GM12878 (cell line): ENCODE measurements around the gene ATN1. TPM values are rescaled to one million over a fixed set of nuclear protein-coding genes. Genes with fewer than 3 reads are reported as not detected.

Experiments used
- BACH1 ChIP-seq: fragments of 450-650 bp; IDR thresholded peaks from 2 replicates; pipeline ENCODE4 v1.6.1; 2017; ENCODE audit warnings: mild to moderate bottlenecking, borderline replicate concordance
- BCL11A ChIP-seq: IDR thresholded peaks from 2 replicates; pipeline ENCODE4 v1.6.1; 2011; ENCODE audit warnings: low read depth, low read length
- BHLHE40 ChIP-seq, 2 experiments: fragments of 450-650 bp in 1 of 2; IDR thresholded peaks; 2 replicates each; pipeline ENCODE4 v1.6.1; 2011 to 2017; ENCODE audit warnings: low read depth in 2 of 2, borderline replicate concordance in 1 of 2, improper control_type of control experiment in 1 of 2, low read length in 1 of 2, mild to moderate bottlenecking in 1 of 2
- CBFB ChIP-seq: IDR thresholded peaks from 2 replicates; pipeline ENCODE4 v1.6.1; 2016; ENCODE audit warnings: antibody characterized with exemption, low read depth
- CBX3 ChIP-seq: fragments of 200-600 bp; sonication (generic); IDR thresholded peaks from 2 replicates; pipeline ENCODE4 v1.6.1; 2016; ENCODE audit warnings: low read depth, borderline replicate concordance
- CBX5 ChIP-seq: sonication (generic); IDR thresholded peaks from 2 replicates; pipeline ENCODE4 v1.6.1; 2016; ENCODE audit warnings: low read depth, moderate library complexity, mild to moderate bottlenecking, inconsistent platforms
- DPF2 ChIP-seq: fragments of 450-650 bp; IDR thresholded peaks from 2 replicates; pipeline ENCODE4 v1.6.1; 2017; ENCODE audit warnings: mild to moderate bottlenecking
- E2F4 ChIP-seq: IDR thresholded peaks from 2 replicates; pipeline ENCODE4 v1.6.1; 2012; ENCODE audit warnings: low read depth, low read length, improper control_type of control experiment
- EED ChIP-seq: sonication (generic); IDR thresholded peaks from 2 replicates; pipeline ENCODE4 v1.6.1; 2016; ENCODE audit warnings: antibody characterized with exemption, low read depth
- EGR1 ChIP-seq, 2 experiments: IDR thresholded peaks; 1 replicate in 1 of 2; 2 replicates in 1 of 2; pipeline ENCODE4 v1.6.1; 2011 to 2012; ENCODE audit warnings: low read depth in 2 of 2, low read length in 2 of 2, borderline replicate concordance in 1 of 2, mild to moderate bottlenecking in 1 of 2, moderate library complexity in 1 of 2
- HSF1 ChIP-seq: fragments of 150-350 bp; IDR thresholded peaks from 2 replicates; pipeline ENCODE4 v1.6.1; 2014; ENCODE audit warnings: mild to moderate bottlenecking, low read depth, low read length
- IRF3 ChIP-seq: fragments of 450-650 bp; IDR thresholded peaks from 2 replicates; pipeline ENCODE4 v1.6.1; 2014; ENCODE audit warnings: mild to moderate bottlenecking
- MEF2A ChIP-seq: IDR thresholded peaks from 2 replicates; pipeline ENCODE4 v1.6.1; 2011; ENCODE audit warnings: low read depth, mild to moderate bottlenecking, low read length, moderate library complexity; ENCODE audit not compliant: insufficient read depth
- MLLT1 ChIP-seq: fragments of 450-650 bp; IDR thresholded peaks from 2 replicates; pipeline ENCODE4 v1.6.1; 2016; ENCODE audit warnings: mild to moderate bottlenecking
- MYB ChIP-seq: fragments of 150-350 bp; IDR thresholded peaks from 2 replicates; pipeline ENCODE4 v1.6.1; 2014; ENCODE audit warnings: mild to moderate bottlenecking, low read depth, low read length, borderline replicate concordance
- NBN ChIP-seq: fragments of 450-650 bp; IDR thresholded peaks from 2 replicates; pipeline ENCODE4 v1.6.1; 2016
- NFIC ChIP-seq: IDR thresholded peaks from 2 replicates; pipeline ENCODE4 v1.6.1; 2012; ENCODE audit warnings: low read depth, mild to moderate bottlenecking, inconsistent platforms, low read length, moderate library complexity
- PAX5 ChIP-seq: IDR thresholded peaks from 2 replicates; pipeline ENCODE4 v1.6.1; 2011; ENCODE audit warnings: low read depth, low read length, borderline replicate concordance
- POLR2AphosphoS2 ChIP-seq: IDR thresholded peaks from 2 replicates; pipeline ENCODE4 v1.6.1; 2011; ENCODE audit warnings: low read depth, mild to moderate bottlenecking, low read length, improper control_type of control experiment, moderate library complexity
- RELA ChIP-seq: fragments of 450-650 bp; IDR thresholded peaks from 2 replicates; pipeline ENCODE4 v1.8.0; 2014; ENCODE audit warnings: borderline replicate concordance; ENCODE audit not compliant: partially characterized antibody
- SPI1 ChIP-seq: IDR thresholded peaks from 2 replicates; pipeline ENCODE4 v1.6.1; 2011; ENCODE audit warnings: low read depth, mild to moderate bottlenecking, low read length, moderate library complexity, borderline replicate concordance; ENCODE audit not compliant: insufficient read depth
- STAT1 ChIP-seq: fragments of 450-650 bp; conservative IDR thresholded peaks from 2 replicates; pipeline ENCODE4 v1.6.1; 2014; ENCODE audit warnings: antibody characterized with exemption, mild to moderate bottlenecking
- STAT3 ChIP-seq: IDR thresholded peaks from 2 replicates; pipeline ENCODE4 v1.6.1; 2011; ENCODE audit warnings: low read depth, low read length, improper control_type of control experiment
- YBX1 ChIP-seq: fragments of 450-650 bp; IDR thresholded peaks from 2 replicates; pipeline ENCODE4 v1.6.1; 2016; ENCODE audit warnings: antibody characterized with exemption
- ZNF274 ChIP-seq: IDR thresholded peaks from one replicate; pipeline ENCODE4 v1.8.0; 2011; ENCODE audit not compliant: insufficient read length, insufficient read depth
- ZNF384 ChIP-seq: IDR thresholded peaks from 2 replicates; pipeline ENCODE4 v1.6.1; 2012; ENCODE audit warnings: low read depth, mild to moderate bottlenecking, low read length, improper control_type of control experiment, borderline replicate concordance
- ZNF622 ChIP-seq: fragments of 450-650 bp; IDR thresholded peaks from 2 replicates; pipeline ENCODE4 v1.6.1; 2017; ENCODE audit warnings: mild to moderate bottlenecking, inconsistent platforms
- polyA plus RNA-seq, 11 experiments: library from polyadenylated mRNA; depleted of rRNA in 4 of 11; unstranded in 6 of 11; stranded (reverse) in 5 of 11; fragments of >200 nt; fragmentation: Nextera tagmentation in 4 of 11; fragmentation: Illumina TruSeq in 1 of 11; extraction: Ambion mirVana in 4 of 11; extraction: Trizol in 1 of 11; gene quantifications; 1 replicate in 1 of 11; 2 replicates in 10 of 11; pipeline versions ENCODE4 v1.2.1 to v1.2.3, GENCODE V29; 2011 to 2016; ENCODE audit warnings: inconsistent platforms in 2 of 11, missing spikeins in 2 of 11, low read depth in 1 of 11
- total RNA-seq, 4 experiments: library from RNA; depleted of rRNA in 3 of 4; stranded (reverse); fragments of >200 nt in 3 of 4; fragmentation: Illumina TruSeq in 1 of 4; extraction: Trizol in 1 of 4; gene quantifications; 2 replicates each; pipeline versions ENCODE4 v1.2.1 to v1.2.3, GENCODE V29; 2013 to 2021

Gene ATN1
- total and polyA plus RNA-seq, 10 of the 15 experiments (the other 5 are each of a cell fraction or from before 2014, with no cell fraction given) = 0.08 to 44.5 (median 5.0) TPM

- TF ChIP-seq POLR2AphosphoS2 (peak; percentile 43), CBFB (no peak), SPI1 (peak; percentile 40; the same call in 1 of the 2 replicates), RELA (no peak), MYB (no peak), ZNF384 (no peak), BHLHE40 (IDR thresholded peaks at IDR 0.05; ENCODE audit: borderline replicate concordance in 1 of 2, low read depth in 2 of 2, low read length in 1 of 2) (peak; percentile 58 to 67; a peak in 2 of 4 replicates), BACH1 (0 out of 2 replicates have a peak, but pooled peaks have one; percentile 12), E2F4 (no peak), PAX5 (no peak), BCL11A (peak; percentile 5; the same call in 1 of the 2 replicates), EED (peak; percentile 83), ZNF622 (no peak), STAT1 (no peak), ZNF274 (no peak), NBN (0 out of 2 replicates have a peak, but pooled peaks have one; percentile 52), YBX1 (no peak), CBX3 (no peak), CBX5 (no peak), NFIC (no peak), MLLT1 (no peak; the same call in 1 of the 2 replicates), EGR1 (IDR thresholded peaks at IDR 0.05; ENCODE audit: borderline replicate concordance in 1 of 2, low read depth in 2 of 2, low read length in 2 of 2) (no peak), HSF1 (no peak), MEF2A (no peak), IRF3 (no peak), STAT3 (no peak), DPF2 (no peak; the same call in 1 of the 2 replicates)
Observed at GRCh38 chr12:6946033-6946919, 18.5 kb downstream of the ATN1 start (continued).
